ENCODE measurements around the gene AKAP13. TPM values are rescaled to one million over a fixed set of nuclear protein-coding genes. Genes with fewer than 3 reads are reported as not detected.

The AKAP13 gene
- total RNA-seq, 2 donors from 2014 or later, result 105 to 106 TPM

GRCh38 chr15:85777250-85778106, 397.1 kb downstream of the AKAP13 start:
- no peaks in the 10 kb centered on the region for H3K9me3 Mint-ChIP-seq
- no peak for DNase-seq (ENCODE audit: low spot score in 2 of 2)

DNA sequence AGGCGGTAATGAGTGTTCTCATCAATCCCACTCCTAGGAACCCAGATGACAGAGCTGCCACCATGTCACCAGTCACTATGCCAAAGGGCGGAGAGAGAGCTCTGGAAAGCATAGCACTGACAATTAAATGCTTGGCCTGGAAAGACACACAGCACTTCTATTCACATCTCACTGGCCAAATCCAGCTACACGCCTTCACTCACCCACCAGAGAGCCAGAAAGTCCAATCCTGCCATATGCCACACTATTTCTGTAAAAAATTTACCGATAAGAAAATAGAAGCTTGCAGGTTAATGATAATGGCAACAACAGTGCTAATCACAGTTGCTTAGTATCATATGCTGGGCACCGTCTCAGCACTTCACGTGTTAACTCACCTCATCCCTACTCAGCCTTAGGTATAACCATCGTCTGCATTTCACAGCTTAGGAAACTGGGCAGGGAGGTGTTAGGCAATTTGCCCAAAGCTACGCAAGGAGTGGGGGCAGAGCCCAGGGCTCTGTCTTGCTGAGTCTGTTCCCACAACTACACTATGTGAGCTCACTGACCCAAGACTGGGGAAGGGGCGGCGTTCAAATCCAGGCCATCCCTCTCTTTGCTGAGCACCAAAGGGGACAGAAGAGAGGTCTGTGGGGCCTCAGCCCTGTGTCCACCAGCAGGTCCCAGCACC, 397.8 kb downstream of the AKAP13 start:
- Mint-ChIP-seq H3K36me3 (peaks cover 0 to 6% of the 10 kb centered on the region in 2 donors), H3K9me3 (no peaks in the 10 kb centered on the region), H3K27ac (peak overlapping the region in 1 of 2 donors; percentile 66)
- ATAC-seq (no peak), DNase-seq (ENCODE audit: low spot score in 2 of 2) (no peak)

More at GRCh38 chr15:85777250-85778106, 397.1 kb downstream of the AKAP13 start:
- Mint-ChIP-seq H3K27ac (peak overlapping the region in 1 of 2 donors; percentile 30), H3K36me3 (peaks cover 0 to 6% of the 10 kb centered on the region in 2 donors)
- no peak for ATAC-seq

GRCh38 chr15:85779249-85779648, 398.8 kb downstream of the AKAP13 start:
- ATAC-seq (no peak), DNase-seq (ENCODE audit: low spot score in 2 of 2) (no peak)
- H3K9me3 Mint-ChIP-seq, result no peaks in the 10 kb centered on the region
- no peak overlapping the region for H3K27ac Mint-ChIP-seq
- H3K36me3 Mint-ChIP-seq, result peaks cover 0 to 6% of the 10 kb centered on the region in 2 donors

- Mint-ChIP-seq H3K9me3 (no peaks in the 10 kb centered on the region), H3K36me3 (peaks cover 0 to 6% of the 10 kb centered on the region in 2 donors), H3K27ac (no peak overlapping the region)
- no peak for DNase-seq (ENCODE audit: low spot score in 2 of 2)
- no peak for ATAC-seq
Measured at GRCh38 chr15:85780225-85780985, 400.0 kb downstream of the AKAP13 start.

DNA sequence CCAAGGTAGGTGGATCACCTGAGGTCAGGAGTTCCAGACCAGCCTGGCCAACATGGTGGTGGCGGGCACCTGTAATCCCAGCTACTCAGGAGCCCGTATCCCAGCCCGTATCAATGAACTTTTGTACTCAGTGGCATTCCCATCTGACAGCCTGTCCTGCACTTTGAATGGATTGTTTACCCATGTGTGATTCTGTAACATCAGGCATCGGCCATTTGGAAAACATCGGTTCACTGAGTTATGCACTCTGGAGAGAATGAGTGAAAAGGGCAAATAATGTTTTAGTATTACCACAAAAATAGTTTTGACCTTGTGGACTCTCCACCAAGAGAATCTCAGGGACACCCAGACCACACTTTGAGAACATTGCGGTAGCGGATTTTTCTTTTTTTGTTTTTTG, 400.7 kb downstream of the AKAP13 start:
- Mint-ChIP-seq H3K36me3 (peaks cover 0 to 6% of the 10 kb centered on the region in 2 donors), H3K9me3 (no peaks in the 10 kb centered on the region), H3K27ac (no peak overlapping the region)
- ATAC-seq, result no peak
- DNase-seq (ENCODE audit: low spot score in 2 of 2), result no peak

DNA sequence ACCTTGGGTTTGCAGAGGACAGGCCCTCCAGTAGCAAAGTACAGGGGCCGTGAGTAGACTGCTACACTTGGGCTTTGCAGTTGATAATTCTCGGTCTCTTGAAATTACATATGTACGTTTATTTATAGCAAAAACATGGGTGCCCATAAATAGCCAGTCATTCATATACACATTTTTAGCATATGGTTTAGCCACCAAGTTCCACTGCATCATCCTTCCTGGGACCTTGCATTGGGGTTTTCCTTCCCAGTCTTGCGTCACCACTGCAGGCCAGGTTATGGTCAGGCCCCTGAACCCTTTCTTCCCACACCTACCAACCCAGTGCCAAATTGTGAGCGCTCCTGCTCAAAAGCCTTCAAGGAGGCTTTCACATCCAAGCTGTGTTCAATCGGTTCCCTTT, 401.7 kb downstream of the AKAP13 start:
- Mint-ChIP-seq H3K9me3 (no peaks in the 10 kb centered on the region), H3K27ac (peak overlapping the region; percentile 47 to 65), H3K36me3 (peaks cover 0 to 6% of the 10 kb centered on the region in 2 donors)
- peak in 1 of 2 donors; percentile 39 for ATAC-seq
- no peak for DNase-seq (ENCODE audit: low spot score in 2 of 2)

- ATAC-seq, result peak; percentile 25 to 46
- H3K9me3 Mint-ChIP-seq, result no peaks in the 10 kb centered on the region
- H3K27ac Mint-ChIP-seq, result peak overlapping the region; percentile 79 to 81
- peak in 1 of 2 donors; percentile 14 for DNase-seq (ENCODE audit: low spot score in 2 of 2)
- no peaks in the 10 kb centered on the region for H3K36me3 Mint-ChIP-seq
Measured at GRCh38 chr15:85785887-85786780, 405.7 kb downstream of the AKAP13 start.

DNA sequence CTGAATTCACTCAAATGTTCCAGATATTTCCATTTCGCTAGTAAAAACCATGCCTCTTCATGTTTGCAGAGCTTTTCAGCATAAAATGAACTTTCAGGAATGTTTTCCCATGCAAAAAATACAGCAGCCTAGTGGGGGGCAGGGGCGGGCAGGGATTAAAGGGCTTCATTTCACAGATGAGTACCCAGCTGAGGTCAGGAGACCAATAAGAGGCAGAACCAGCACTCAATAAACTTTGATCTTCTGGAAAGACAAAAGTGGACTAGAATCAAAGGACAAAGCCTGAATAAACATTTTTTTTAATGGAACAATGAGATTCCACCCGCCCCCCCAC, 406.3 kb downstream of the AKAP13 start:
- no peaks in the 10 kb centered on the region for H3K36me3 Mint-ChIP-seq
- H3K27ac Mint-ChIP-seq, result no peak overlapping the region
- no peak for ATAC-seq

GRCh38 chr15:85788771-85789495, 408.5 kb downstream of the AKAP13 start:
- ATAC-seq (no peak), DNase-seq (ENCODE audit: low spot score in 2 of 2) (peak in 1 of 2 donors; percentile 51)
- no peaks in the 10 kb centered on the region for H3K9me3 Mint-ChIP-seq
- peaks cover 0 to 8% of the 10 kb centered on the region in 2 donors for H3K36me3 Mint-ChIP-seq
- peak overlapping the region in 1 of 2 donors; percentile 46 for H3K27ac Mint-ChIP-seq

More for the DNA sequence above, 406.3 kb downstream of the AKAP13 start:
- DNase-seq (ENCODE audit: low spot score in 2 of 2), result no peak
- H3K9me3 Mint-ChIP-seq, result no peaks in the 10 kb centered on the region

DNA sequence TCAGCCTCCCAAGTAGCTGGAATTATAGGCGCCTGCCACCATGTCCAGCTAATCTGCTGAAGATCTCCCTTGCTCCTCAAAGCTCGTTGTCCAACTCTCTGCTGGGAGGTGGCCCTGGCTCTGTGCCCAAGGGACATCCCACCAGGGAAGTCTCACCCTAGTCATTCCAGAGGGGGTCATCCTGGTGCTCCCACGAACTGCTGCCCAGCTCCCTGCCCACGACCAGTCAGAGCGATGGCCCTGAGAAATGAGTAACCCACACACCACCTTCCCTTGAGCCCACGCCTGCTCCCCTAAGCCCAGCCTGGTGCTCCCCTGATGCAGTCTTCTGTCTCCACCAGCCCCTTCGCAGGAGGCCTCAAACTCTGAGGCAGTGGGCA, 409.1 kb downstream of the AKAP13 start:
- no peak overlapping the region for H3K27ac Mint-ChIP-seq

GRCh38 chr15:85792102-85792731, 411.8 kb downstream of the AKAP13 start:
- peaks cover 0 to 9% of the 10 kb centered on the region in 2 donors for H3K36me3 Mint-ChIP-seq
- ATAC-seq, result no peak

More for the DNA sequence above, 409.1 kb downstream of the AKAP13 start:
- Mint-ChIP-seq H3K9me3 (no peaks in the 10 kb centered on the region), H3K36me3 (peaks cover 0 to 9% of the 10 kb centered on the region in 2 donors)
- no peak for ATAC-seq
- DNase-seq (ENCODE audit: low spot score in 2 of 2), result peak in 1 of 2 donors; percentile 47

GRCh38 chr15:85792912-85793590, 412.6 kb downstream of the AKAP13 start:
- no peaks in the 10 kb centered on the region for H3K9me3 Mint-ChIP-seq
- peaks cover 0 to 9% of the 10 kb centered on the region in 2 donors for H3K36me3 Mint-ChIP-seq
- DNase-seq (ENCODE audit: low spot score in 2 of 2), result peak in 1 of 2 donors; percentile 26
- peak; percentile 28 to 34 for ATAC-seq
- peak overlapping the region; percentile 85 to 96 for H3K27ac Mint-ChIP-seq

More at GRCh38 chr15:85792102-85792731, 411.8 kb downstream of the AKAP13 start:
- Mint-ChIP-seq H3K9me3 (no peaks in the 10 kb centered on the region), H3K27ac (peak overlapping the region in 1 of 2 donors; percentile 85)
- DNase-seq (ENCODE audit: low spot score in 2 of 2), result no peak

DNA sequence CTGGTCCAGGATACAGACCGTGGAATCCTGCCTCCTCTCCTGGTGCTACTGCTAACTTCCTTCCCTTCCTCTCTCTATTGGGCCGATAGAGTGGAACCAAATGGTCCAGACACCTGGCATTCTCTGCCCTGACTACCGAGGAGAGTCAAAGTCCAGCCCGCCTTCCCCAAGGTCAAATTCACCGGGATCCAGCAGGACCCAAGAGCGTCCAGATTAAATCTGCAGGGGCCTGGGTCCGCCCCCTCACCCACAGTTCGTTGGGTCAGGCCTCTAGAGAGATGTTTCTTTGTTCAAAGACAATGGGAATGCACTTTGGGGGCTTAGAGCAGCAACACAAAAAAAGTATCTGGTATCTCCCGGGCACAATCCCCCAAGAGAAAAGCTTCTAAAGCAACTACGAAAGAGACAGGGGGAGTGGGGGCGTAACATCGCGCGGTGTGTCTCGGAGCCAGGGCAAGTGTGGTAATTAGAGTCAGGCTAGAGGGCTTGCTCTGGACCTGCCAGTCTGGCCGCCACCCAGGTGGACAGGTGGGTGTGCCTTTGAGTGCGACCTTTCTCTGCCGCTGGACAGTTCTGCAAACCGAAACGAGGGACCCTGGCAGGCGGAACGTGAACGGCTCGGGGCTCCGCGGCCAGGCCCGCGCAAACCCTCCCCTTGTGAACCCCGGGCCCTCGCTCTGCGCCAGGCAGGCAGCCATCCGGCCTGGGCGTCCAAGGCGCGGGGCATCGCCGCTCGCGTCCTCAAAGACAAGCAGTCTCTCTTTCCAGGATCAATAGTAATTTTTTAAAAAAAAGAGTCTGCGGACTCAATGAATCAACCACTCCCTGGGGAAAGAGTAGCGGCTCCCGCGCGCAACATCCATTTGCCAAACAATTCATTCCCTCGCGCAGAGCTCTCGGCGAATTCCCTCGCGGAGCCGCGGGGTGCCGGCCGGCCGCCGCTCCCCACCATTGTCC, 413.5 kb downstream of the AKAP13 start:
- Mint-ChIP-seq H3K9me3 (no peaks in the 10 kb centered on the region), H3K36me3 (peaks cover 0 to 9% of the 10 kb centered on the region in 2 donors), H3K27ac (peak overlapping the region; percentile 85 to 96)
- DNase-seq (ENCODE audit: low spot score in 2 of 2), result peak in 1 of 2 donors; percentile 58
- ATAC-seq, result peak; percentile 37 to 46

Measured in activated naive CD4-positive, alpha-beta T cell treated with anti-CD3 and anti-CD28 coated beads, Interleukin-2, amount 50 U/mL, for 72 hours (primary cell).